Ovary (tissue), 9 donors: ENCODE measurements around the gene BTNL2. TPM values are rescaled to one million over a fixed set of nuclear protein-coding genes. Genes with fewer than 3 reads are reported as not detected.

Source experiments
- DNase-seq, 5 donors: peaks; one replicate each; pipeline ENCODE4 v3.0.0-alpha.2; 2019 to 2020
- H3K27ac ChIP-seq, 2 donors: fragments of 200-600 bp; one replicate each; pipeline versions ENCODE4 v1.5.1 to v1.8.0; 2019 to 2022
- H3K27me3 ChIP-seq: fragments of 200-600 bp; one replicate; pipeline ENCODE4 v1.8.0; 2022
- H3K36me3 ChIP-seq: fragments of 200-600 bp; sonication (generic); one replicate; pipeline ENCODE4 v1.5.1; 2019
- H3K4me1 ChIP-seq: one replicate; pipeline ENCODE4 v1.8.1; 2013; ENCODE audit warnings: mild to moderate bottlenecking, moderate library complexity; ENCODE audit not compliant: insufficient read depth
- H3K4me3 ChIP-seq: fragments of 200-600 bp; sonication (generic); one replicate; pipeline ENCODE4 v1.5.1; 2017
- H3K9me3 ChIP-seq, 2 donors: fragments of 200-600 bp in 1 of 2; sonication (generic) in 1 of 2; one replicate each; pipeline versions ENCODE4 v1.5.1 to v1.8.1; 2013 to 2019; ENCODE audit warnings: mild to moderate bottlenecking in 1 of 2, moderate library complexity in 1 of 2
- EP300 ChIP-seq: sonication (generic); formaldehyde crosslinking; IDR thresholded peaks from one replicate; pipeline ENCODE4 v1.6.1; 2017; ENCODE audit warnings: antibody characterized with exemption
- POLR2A ChIP-seq: fragments of 450-650 bp; IDR thresholded peaks from one replicate; pipeline ENCODE4 v1.6.1; 2017; ENCODE audit warnings: antibody characterized with exemption, mild to moderate bottlenecking, moderate library complexity
- WGBS, 3 donors: extraction: QIAGEN DNeasy Blood & Tissue Kit in 1 of 3; methylation state at CpG; one replicate each; pipeline versions ENCODE4 v1.1.5 to v1.1.7; 2013 to 2017; 5-methylcytosine and 5-hydroxymethylcytosine counted together
- intact Hi-C, 4 donors: fragments of 100-400 bp; cut with DNase I; formaldehyde crosslinking; loops; one replicate each; pipeline versions ENCODE4 v1.11.0 to v1.15.1; 2022 to 2023
- polyA plus RNA-seq, 2 donors: library from polyadenylated mRNA; stranded (reverse); fragments of 200-250 nt in 1 of 2; fragments of 350-450 nt in 1 of 2; fragmentation: Illumina TruSeq in 1 of 2; extraction: RNeasy Lipid Tissue Mini Kit (QIAGEN cat#74804) in 1 of 2; gene quantifications; one replicate each; pipeline ENCODE4 v1.2.3, GENCODE V29; 2013 to 2014
- total RNA-seq, 7 donors: library from RNA; depleted of rRNA in 2 of 7; stranded (reverse); fragments of >200 nt in 2 of 7; fragmentation: NEBNext Ultra II Directional in 3 of 7; extraction: Animal tissue kit (Norgen Biotek cat#: 25700) in 3 of 7; gene quantifications; one replicate each; pipeline versions ENCODE4 v1.1.0 to v1.2.4, GENCODE V29; 2016 to 2023
- TF ChIP-seq, protein P1 (sequence below), 3 donors: fragments of 450-650 bp in 2 of 3; fragments of 200-600 bp in 1 of 3; IDR thresholded peaks; one replicate each; pipeline versions ENCODE4 v1.5.1 to v1.8.0; 2016 to 2022; ENCODE audit warnings: antibody characterized with exemption in 3 of 3, mild to moderate bottlenecking in 1 of 3
- donor health status: DM: no; HTN: no; CAD: no; lungs with moderate emphysema.
- donor health status: DM: no; HTN: no; CAD: no.
- donor health status: Bipolar disorder and iron deficiency.
- donor health status: DM: yes; HTN: yes; CAD: no.
- donor health status: DM: no; HTN: no; CAD: no.
- donor health status: DM: yes; HTN: yes; CAD: no.

BTNL2 gene
- total and polyA plus RNA-seq, 9 donors: not detected

DNA sequence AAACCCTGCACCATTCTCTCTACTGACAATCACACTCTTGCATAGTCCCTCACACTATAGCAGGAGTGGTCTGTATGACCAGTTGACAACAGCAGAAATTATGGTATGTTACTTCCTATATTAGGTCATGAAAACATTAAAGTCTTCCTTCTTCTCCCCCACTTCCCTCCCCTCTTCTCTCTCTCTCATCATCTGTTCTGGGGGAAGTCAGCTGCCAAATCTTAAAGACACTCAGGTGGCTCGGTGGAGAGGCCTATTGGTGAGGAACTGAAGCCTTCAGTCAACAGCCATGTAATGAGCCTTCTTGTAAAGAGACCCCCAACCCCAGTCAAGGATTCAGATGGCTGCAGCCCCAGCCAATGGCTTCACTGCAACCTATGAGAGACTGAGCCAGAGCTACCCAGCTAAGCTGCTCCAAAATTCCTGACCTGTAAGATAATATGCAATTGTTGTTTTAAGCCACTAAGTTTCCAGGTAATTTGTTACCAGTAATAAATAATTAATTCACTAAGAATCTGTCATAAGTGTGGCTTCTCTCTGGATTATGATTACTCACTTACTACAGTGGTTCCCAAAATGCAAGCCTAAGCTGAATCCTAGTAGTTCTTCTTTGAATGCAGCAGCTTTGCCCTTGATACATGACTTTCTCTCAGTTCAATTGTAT, 24.1 kb downstream of the BTNL2 start:
- intact Hi-C loops: no loop called here
- no peak overlapping the region for H3K27ac ChIP-seq
- 22 to 50% (median 33%) methylated on average over 1 of the region's 1 CpG for WGBS, 3 donors
- no peaks in the 10 kb centered on the region for H3K9me3 ChIP-seq
- no peaks in the 10 kb centered on the region for H3K27me3 ChIP-seq
- H3K36me3 ChIP-seq: no peaks in the 10 kb centered on the region
- TF ChIP-seq EP300 (no peak), POLR2A (no peak)
- TF ChIP-seq, protein P1, sequence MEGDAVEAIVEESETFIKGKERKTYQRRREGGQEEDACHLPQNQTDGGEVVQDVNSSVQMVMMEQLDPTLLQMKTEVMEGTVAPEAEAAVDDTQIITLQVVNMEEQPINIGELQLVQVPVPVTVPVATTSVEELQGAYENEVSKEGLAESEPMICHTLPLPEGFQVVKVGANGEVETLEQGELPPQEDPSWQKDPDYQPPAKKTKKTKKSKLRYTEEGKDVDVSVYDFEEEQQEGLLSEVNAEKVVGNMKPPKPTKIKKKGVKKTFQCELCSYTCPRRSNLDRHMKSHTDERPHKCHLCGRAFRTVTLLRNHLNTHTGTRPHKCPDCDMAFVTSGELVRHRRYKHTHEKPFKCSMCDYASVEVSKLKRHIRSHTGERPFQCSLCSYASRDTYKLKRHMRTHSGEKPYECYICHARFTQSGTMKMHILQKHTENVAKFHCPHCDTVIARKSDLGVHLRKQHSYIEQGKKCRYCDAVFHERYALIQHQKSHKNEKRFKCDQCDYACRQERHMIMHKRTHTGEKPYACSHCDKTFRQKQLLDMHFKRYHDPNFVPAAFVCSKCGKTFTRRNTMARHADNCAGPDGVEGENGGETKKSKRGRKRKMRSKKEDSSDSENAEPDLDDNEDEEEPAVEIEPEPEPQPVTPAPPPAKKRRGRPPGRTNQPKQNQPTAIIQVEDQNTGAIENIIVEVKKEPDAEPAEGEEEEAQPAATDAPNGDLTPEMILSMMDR (IDR thresholded peaks at IDR 0.05): no peak
- no peak overlapping the region for H3K4me3 ChIP-seq
- no peak for DNase-seq
- no peaks in the 10 kb centered on the region for H3K4me1 ChIP-seq

DNA sequence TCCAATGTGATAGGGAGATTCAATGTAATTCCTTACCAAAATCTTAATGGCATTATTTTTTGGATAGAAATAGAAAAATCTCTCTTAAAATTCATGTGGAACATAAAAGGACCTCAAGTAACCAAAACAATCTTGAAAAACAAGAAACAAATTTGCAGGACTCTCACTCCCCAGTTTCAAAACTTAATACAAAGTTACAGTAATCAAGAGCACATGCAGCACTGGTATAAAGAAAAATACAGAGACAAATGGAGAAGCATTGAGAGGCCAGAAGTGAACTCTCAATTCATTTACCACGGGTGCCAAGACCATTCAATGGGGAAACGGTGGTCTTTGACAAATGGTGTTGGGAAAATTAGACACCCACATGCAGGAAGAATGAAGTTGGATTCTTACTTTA, 27.4 kb downstream of the BTNL2 start:
- no peak overlapping the region for H3K4me3 ChIP-seq
- H3K36me3 ChIP-seq: no peaks in the 10 kb centered on the region
- H3K27ac ChIP-seq: no peak overlapping the region
- no peak for DNase-seq
- no peaks in the 10 kb centered on the region for H3K9me3 ChIP-seq
- intact Hi-C loops: no loop called here
- WGBS, 3 donors: 34 to 37% (median 34%) methylated on average over 2 of the region's 2 CpGs
- no peaks in the 10 kb centered on the region for H3K27me3 ChIP-seq
- H3K4me1 ChIP-seq: no peaks in the 10 kb centered on the region
- TF ChIP-seq EP300 (no peak), POLR2A (no peak)
- TF ChIP-seq, protein P1 (IDR thresholded peaks at IDR 0.05): no peak

DNA sequence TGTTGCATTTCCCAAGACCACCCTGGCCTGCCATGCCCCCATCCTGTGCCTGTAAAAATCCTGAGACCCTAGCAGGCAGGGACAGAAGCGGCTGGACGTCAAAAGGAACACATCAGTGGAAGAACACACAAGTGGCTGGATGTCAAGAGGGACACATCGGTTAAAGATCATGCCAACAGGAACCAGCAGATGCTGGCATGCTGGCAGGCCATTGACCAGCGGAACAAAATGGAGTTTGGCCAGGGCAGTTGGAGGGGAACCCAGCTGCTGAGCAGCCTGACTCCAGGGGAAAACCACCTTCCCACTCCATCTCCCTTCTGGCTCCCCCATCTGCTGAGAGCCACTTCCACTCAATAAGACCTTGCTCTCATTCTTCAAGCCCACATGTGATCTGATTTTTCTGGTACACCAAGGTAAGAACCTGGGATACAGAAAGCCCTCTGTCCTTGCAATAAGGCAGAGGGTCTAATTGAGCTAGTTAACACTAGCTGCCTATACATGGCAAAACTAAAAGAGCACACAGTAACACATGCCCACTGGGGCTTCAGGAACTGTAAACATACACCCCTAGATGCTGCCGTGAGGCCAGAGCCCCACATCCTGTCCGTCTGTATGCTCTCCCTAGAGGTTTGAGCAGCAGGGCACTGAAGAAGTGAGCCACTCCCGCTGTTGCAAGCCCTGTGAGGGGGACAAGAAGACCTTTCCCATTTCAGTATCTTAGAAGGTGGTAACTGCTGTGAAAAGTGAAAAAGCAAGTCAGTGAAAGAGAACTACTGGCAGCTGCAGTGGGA, 31.0 kb downstream of the BTNL2 start:
- WGBS, 3 donors: 91 to 96% (median 94%) methylated on average over 7 of the region's 7 CpGs
- Histone ChIP-seq H3K9me3 (no peaks in the 10 kb centered on the region), H3K4me3 (no peak overlapping the region), H3K27ac (no peak overlapping the region), H3K4me1 (no peaks in the 10 kb centered on the region), H3K36me3 (no peaks in the 10 kb centered on the region), H3K27me3 (no peaks in the 10 kb centered on the region)
- intact Hi-C loops: loop anchor here in 1 of 4 donors (2.0 kb wide), 1 partner anchor 37 kb away; no protein-coding TSS in a partner anchor
- TF ChIP-seq, protein P1 (IDR thresholded peaks at IDR 0.05): no peak
- no peak for TF ChIP-seq POLR2A
- TF ChIP-seq EP300: no peak
- DNase-seq: no peak

DNA sequence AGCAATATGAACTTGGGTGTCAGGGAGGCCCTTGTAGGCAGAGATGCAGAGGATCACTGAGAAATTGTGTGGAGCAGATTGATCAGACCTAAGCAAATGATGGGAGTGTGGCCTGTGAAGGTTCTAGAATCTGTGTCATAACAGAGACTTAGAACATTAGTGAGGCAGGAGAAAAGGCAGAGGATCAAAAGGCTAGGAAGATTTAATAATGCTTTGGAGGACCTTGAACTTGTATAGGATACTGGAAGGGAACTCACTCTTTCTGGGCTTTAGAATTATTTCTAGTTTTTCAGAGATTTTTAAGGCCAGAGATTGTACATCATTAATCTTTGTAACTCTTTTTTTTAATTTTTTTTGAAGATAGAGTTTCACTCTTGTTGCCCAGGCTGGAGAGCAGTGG, 35.2 kb downstream of the BTNL2 start, which contains the start of gene TSBP1:
TSBP1 (minus strand) TSS at position 101 of the 400 bp plus-strand sequence. CDS start 197 bp downstream, outside the sequence.
- Histone ChIP-seq H3K4me1 (no peaks in the 10 kb centered on the region), H3K36me3 (no peaks in the 10 kb centered on the region), H3K9me3 (no peaks in the 10 kb centered on the region), H3K27me3 (no peaks in the 10 kb centered on the region), H3K4me3 (no peak within 1 kb of the TSS), H3K27ac (no peak within 1 kb of the TSS)
- intact Hi-C loops: no loop called here
- no peak for TF ChIP-seq POLR2A
- TF ChIP-seq, protein P1 (IDR thresholded peaks at IDR 0.05): no peak
- no peak for TF ChIP-seq EP300
- DNase-seq: no peak
